Adrenal gland (tissue), 12 donors: Measurements from ENCODE around the gene FAM177B. TPM values are rescaled to one million over a fixed set of nuclear protein-coding genes. Genes with fewer than 3 reads are reported as not detected.

Source experiments
- DNase-seq, 7 donors: peaks; one replicate each; pipeline ENCODE4 v3.0.0-alpha.2; 2019 to 2020
- H3K27ac ChIP-seq, 5 donors: fragments of 200-600 bp; sonication (generic) in 4 of 5; 1 replicate in 3 of 5; 2 replicates in 2 of 5; pipeline versions ENCODE4 v1.5.1 to v1.8.0; 2016 to 2020; ENCODE audit warnings: mild to moderate bottlenecking in 1 of 5
- H3K27me3 ChIP-seq: fragments of 200-600 bp; 2 replicates; pipeline ENCODE4 v1.8.0; 2021
- H3K36me3 ChIP-seq, 2 donors: fragments of 200-600 bp; replicated peaks in 1 of 2; 1 replicate in 1 of 2; 2 replicates in 1 of 2; pipeline versions ENCODE4 v1.5.1 to v1.8.0; 2018 to 2022
- H3K4me1 ChIP-seq, 2 donors: fragments of 200-600 bp; replicated peaks in 1 of 2; 1 replicate in 1 of 2; 2 replicates in 1 of 2; pipeline versions ENCODE4 v1.5.1 to v1.8.0; 2018 to 2021
- H3K4me3 ChIP-seq, 4 donors: fragments of 200-600 bp; sonication (generic) in 3 of 4; one replicate each; pipeline ENCODE4 v1.5.1; 2016 to 2018
- H3K9me3 ChIP-seq, 3 donors: fragments of 200-600 bp; sonication (generic) in 1 of 3; replicated peaks in 1 of 3; 1 replicate in 2 of 3; 2 replicates in 1 of 3; pipeline versions ENCODE4 v1.5.1 to v1.8.0; 2016 to 2021
- POLR2A ChIP-seq, 2 donors: fragments of 450-650 bp; IDR thresholded peaks; one replicate each; pipeline ENCODE4 v1.6.1; 2017; ENCODE audit warnings: antibody characterized with exemption in 2 of 2, mild to moderate bottlenecking in 2 of 2, moderate library complexity in 1 of 2
- WGBS, 4 donors: extraction: QIAGEN DNeasy Blood & Tissue Kit in 2 of 4; methylation state at CpG; one replicate each; pipeline versions ENCODE4 v1.1.5 to v1.1.7; 2013 to 2017; 5-methylcytosine and 5-hydroxymethylcytosine counted together
- intact Hi-C, 2 donors: fragments of 100-400 bp; cut with DNase I; formaldehyde crosslinking; loops; one replicate each; pipeline versions ENCODE4 v1.14.1 to v1.15.0; 2022 to 2023
- polyA plus RNA-seq, 3 donors: library from polyadenylated mRNA; stranded (reverse); fragments of 200-250 nt in 2 of 3; fragments of 350-450 nt in 1 of 3; fragmentation: Illumina TruSeq in 1 of 3; extraction: RNeasy Lipid Tissue Mini Kit (QIAGEN cat#74804) in 1 of 3; gene quantifications; one replicate each; pipeline ENCODE4 v1.2.3, GENCODE V29; 2013 to 2014
- total RNA-seq, 9 donors: library from RNA; depleted of rRNA in 4 of 9; stranded (reverse); fragments of >200 nt in 4 of 9; fragments of 120-200 nt in 1 of 9; fragmentation: NEBNext Ultra II Directional in 1 of 9; extraction: Animal tissue kit (Norgen Biotek cat#: 25700) in 1 of 9; gene quantifications; one replicate each; pipeline versions ENCODE4 v1.1.0 to v1.2.4, GENCODE V29; 2013 to 2023
- TF ChIP-seq, protein P1 (sequence below), 6 experiments: fragments of 450-650 bp in 4 of 6; fragments of 200-600 bp in 2 of 6; sonication (generic) in 1 of 6; IDR thresholded peaks; 1 replicate in 5 of 6; 2 replicates in 1 of 6; pipeline versions ENCODE4 v1.5.1 to v1.8.0; 2016 to 2021; ENCODE audit warnings: antibody characterized with exemption in 6 of 6, mild to moderate bottlenecking in 2 of 6, moderate library complexity in 1 of 6
- donor health status: healthy with polysubstance abuse.
- donor health status: Bipolar disorder and iron deficiency.
- donor health status: DM: yes; HTN: yes; CAD: no.
- donor health status: DM: no; HTN: no; CAD: no.
- donor health status: DM: no; HTN: no; CAD: no.
- donor health status: DM: yes; HTN: yes; CAD: no.

The FAM177B gene
- total and polyA plus RNA-seq, 12 donors = 0.11 to 2.3 (median 1.5) TPM

DNA sequence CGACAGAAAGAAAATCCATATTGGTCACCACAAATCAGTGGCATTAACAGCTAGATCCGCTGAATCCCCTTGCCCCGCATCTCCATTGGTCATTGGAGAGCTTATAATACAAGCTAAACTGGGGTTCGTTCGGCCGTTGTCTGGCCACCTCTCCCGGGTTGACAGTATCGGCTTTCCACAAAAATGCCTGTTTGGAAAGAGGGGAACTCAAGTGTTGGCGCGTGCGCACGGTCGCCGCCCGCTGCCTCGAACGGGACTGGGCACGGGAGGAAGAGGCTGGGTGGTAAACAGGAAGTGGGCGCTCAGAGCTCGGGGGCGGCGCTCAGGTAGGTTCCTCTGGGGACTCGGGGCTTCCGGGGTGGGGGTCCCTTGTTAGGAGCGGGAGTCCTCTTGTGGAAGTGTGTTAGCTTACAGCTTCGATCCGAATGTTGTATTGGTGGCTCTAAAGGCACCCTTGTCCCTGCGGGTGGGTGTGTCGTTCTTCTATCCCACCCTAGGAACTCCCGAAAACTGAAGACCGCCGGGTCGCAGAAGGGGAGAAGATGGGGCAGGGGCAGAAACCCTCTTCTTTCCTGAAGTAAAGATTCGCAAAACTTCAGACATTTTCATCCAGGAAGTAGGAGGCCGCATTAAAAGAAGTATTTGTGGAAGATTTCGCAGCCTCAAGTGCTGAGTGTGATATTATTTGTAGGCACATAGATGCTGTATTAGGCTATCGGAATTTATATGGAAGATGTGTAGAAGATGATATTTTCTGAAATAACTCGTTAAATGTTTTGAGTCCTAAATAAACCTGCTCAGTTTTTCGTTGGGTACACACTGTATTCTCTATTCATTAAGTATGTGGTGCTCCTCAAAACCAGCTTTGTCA lies 23.7 kb upstream of the FAM177B start:
- Histone ChIP-seq H3K4me1 (peaks cover 0 to 22% of the 10 kb centered on the region in 2 donors), H3K27me3 (no peaks in the 10 kb centered on the region), H3K4me3 (peak overlapping the region; percentile 43 to 97 (median 80)), H3K36me3 (peaks cover 0 to 24% of the 10 kb centered on the region in 2 donors), H3K27ac (peak overlapping the region; percentile 93 to 99 (median 98)), H3K9me3 (no peaks in the 10 kb centered on the region)
- peak; percentile 92 to 96 (median 94) for DNase-seq
- TF ChIP-seq, protein P1, sequence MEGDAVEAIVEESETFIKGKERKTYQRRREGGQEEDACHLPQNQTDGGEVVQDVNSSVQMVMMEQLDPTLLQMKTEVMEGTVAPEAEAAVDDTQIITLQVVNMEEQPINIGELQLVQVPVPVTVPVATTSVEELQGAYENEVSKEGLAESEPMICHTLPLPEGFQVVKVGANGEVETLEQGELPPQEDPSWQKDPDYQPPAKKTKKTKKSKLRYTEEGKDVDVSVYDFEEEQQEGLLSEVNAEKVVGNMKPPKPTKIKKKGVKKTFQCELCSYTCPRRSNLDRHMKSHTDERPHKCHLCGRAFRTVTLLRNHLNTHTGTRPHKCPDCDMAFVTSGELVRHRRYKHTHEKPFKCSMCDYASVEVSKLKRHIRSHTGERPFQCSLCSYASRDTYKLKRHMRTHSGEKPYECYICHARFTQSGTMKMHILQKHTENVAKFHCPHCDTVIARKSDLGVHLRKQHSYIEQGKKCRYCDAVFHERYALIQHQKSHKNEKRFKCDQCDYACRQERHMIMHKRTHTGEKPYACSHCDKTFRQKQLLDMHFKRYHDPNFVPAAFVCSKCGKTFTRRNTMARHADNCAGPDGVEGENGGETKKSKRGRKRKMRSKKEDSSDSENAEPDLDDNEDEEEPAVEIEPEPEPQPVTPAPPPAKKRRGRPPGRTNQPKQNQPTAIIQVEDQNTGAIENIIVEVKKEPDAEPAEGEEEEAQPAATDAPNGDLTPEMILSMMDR (IDR thresholded peaks at IDR 0.05) = no peak
- TF ChIP-seq POLR2A (IDR thresholded peaks at IDR 0.05) = peak; percentile 1 to 68
- intact Hi-C loops = loop anchor here in 1 of 2 donors (10.0 kb wide), 1 partner anchor 59 kb away; no protein-coding TSS in a partner anchor
- WGBS, 4 donors = 0 to 1% (median 0%) methylated on average over 31 to 39 of the region's 39 CpGs

DNA sequence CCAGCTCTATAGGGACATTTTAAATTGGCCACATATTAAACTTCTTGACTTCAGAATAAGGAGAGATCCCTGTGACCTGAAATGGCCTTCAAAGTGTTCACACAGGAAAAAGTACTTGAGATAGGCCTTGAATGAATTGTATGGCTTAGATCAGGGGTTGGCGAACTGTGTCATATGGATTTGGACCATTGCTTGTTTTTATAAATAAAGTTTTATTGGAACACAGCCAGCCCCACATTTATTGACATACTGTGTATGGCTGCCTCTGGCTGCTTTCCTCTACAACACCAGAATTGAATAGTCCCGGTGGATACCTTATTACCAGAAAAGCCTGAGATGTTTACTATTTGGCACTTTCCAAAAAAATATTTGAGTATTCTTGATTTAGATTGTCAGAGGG lies 20.6 kb upstream of the FAM177B start:
- peaks cover 0 to 53% of the 10 kb centered on the region in 2 donors for H3K36me3 ChIP-seq
- no peak for TF ChIP-seq POLR2A (IDR thresholded peaks at IDR 0.05)
- H3K9me3 ChIP-seq = no peaks in the 10 kb centered on the region
- no peak for DNase-seq
- no peaks in the 10 kb centered on the region for H3K27me3 ChIP-seq
- intact Hi-C loops = loop anchor here in 1 of 2 donors (10.0 kb wide), 1 partner anchor 62 kb away; no protein-coding TSS in a partner anchor
- H3K27ac ChIP-seq = no peak overlapping the region
- peaks cover 0 to 8% of the 10 kb centered on the region in 2 donors for H3K4me1 ChIP-seq
- 96 to 100% (median 97%) methylated on average over 2 of the region's 2 CpGs for WGBS, 4 donors
- no peak overlapping the region for H3K4me3 ChIP-seq

DNA sequence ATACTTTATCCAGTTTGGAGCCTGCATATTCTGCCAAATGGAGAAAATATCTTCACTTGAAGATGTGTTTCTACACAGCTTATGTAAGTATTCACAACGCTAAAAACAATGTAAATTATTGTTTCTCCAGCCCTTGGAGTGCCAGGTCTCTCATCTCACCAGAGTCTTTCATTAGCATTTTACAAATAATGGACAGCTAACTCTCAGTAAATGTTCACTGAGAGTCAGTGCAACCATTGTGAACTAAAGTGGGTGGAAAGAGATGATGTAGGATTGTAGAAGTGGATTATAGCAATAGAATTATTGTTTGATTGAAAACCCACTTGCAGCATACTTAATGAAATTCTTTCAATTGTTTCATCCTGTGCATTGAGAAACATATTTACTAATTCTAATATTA lies 8.3 kb upstream of the FAM177B start:
- WGBS, 4 donors = 84 to 100% (median 88%) methylated on average over 1 of the region's 1 CpG
- Histone ChIP-seq H3K27ac (no peak overlapping the region), H3K36me3 (peaks cover 0 to 100% of the 10 kb centered on the region in 2 donors), H3K9me3 (no peaks in the 10 kb centered on the region), H3K27me3 (no peaks in the 10 kb centered on the region), H3K4me1 (no peaks in the 10 kb centered on the region), H3K4me3 (no peak overlapping the region)
- TF ChIP-seq, protein P1 (IDR thresholded peaks at IDR 0.05) = no peak
- TF ChIP-seq POLR2A (IDR thresholded peaks at IDR 0.05) = no peak
- DNase-seq = no peak
- intact Hi-C loops = no loop called here

DNA sequence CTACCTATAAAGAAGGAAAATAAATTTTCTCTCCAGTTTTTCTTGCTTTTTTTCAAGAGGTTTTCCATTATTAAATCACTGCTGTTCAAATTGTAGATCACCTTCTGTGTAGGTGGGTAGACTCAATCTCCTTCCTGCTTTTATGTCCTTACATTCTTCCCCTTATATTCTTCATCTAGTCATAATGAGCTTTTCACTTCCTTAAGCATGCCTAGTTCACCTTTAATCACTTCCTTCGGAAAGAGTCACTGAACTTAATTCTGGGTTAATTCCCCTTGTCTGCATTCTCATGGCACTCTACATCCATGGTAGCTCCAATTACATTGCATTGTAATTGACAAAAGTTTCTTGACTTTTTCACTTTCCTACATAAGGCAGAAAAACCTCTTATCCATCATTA lies 6.1 kb upstream of the FAM177B start:
- Histone ChIP-seq H3K4me1 (no peaks in the 10 kb centered on the region), H3K36me3 (peaks cover 0 to 89% of the 10 kb centered on the region in 2 donors), H3K4me3 (no peak overlapping the region), H3K9me3 (no peaks in the 10 kb centered on the region), H3K27me3 (no peaks in the 10 kb centered on the region), H3K27ac (no peak overlapping the region)
- intact Hi-C loops = no loop called here
- no peak for DNase-seq
- TF ChIP-seq POLR2A (IDR thresholded peaks at IDR 0.05) = no peak
- TF ChIP-seq, protein P1 (IDR thresholded peaks at IDR 0.05) = no peak
- 73 to 84% (median 81%) methylated on average over 1 of the region's 1 CpG for WGBS, 4 donors
